Neural progenitor cell (in vitro differentiated cells): ENCODE measurements around the gene MAGI1. TPM values are rescaled to one million over a fixed set of nuclear protein-coding genes. Genes with fewer than 3 reads are reported as not detected.
"Not testable (repeated sequence)": the region's sequence is repeated elsewhere in the genome, so short reads cannot be mapped to it uniquely, and the experiment has no call there.

Source experiments
- DNase-seq: peaks from one replicate; pipeline ENCODE4 v3.0.0-alpha.2; 2016; ENCODE audit warnings: low spot score
- H2AFZ ChIP-seq: fragments of 200-600 bp; sonication (generic); replicated peaks from 2 replicates; pipeline ENCODE4 v1.6.1; 2016; ENCODE audit warnings: antibody characterized with exemption
- H3F3A ChIP-seq: fragments of 200-600 bp; sonication (generic); 2 replicates; pipeline ENCODE4 v1.6.1; 2016; ENCODE audit warnings: antibody characterized with exemption, low read depth
- H3K27ac ChIP-seq: fragments of 200-600 bp; sonication (generic); 2 replicates; pipeline ENCODE4 v1.5.1; 2016; ENCODE audit warnings: mild to moderate bottlenecking
- H3K27me3 ChIP-seq: fragments of 200-600 bp; sonication (generic); 2 replicates; pipeline ENCODE4 v1.6.1; 2016; ENCODE audit warnings: mild to moderate bottlenecking, moderate library complexity
- H3K36me3 ChIP-seq: fragments of 200-600 bp; sonication (generic); 2 replicates; pipeline ENCODE4 v1.5.1; 2016
- H3K4me1 ChIP-seq: fragments of 200-600 bp; sonication (generic); 2 replicates; pipeline ENCODE4 v1.6.1; 2016; ENCODE audit warnings: mixed run types
- H3K4me2 ChIP-seq: fragments of 200-600 bp; sonication (generic); 2 replicates; pipeline ENCODE4 v1.6.1; 2016
- H3K4me3 ChIP-seq: fragments of 200-600 bp; sonication (generic); 2 replicates; pipeline ENCODE4 v1.5.1; 2016
- H3K79me2 ChIP-seq: fragments of 200-600 bp; sonication (generic); 2 replicates; pipeline ENCODE4 v1.6.1; 2016; ENCODE audit warnings: low read depth
- H3K9ac ChIP-seq: fragments of 200-600 bp; sonication (generic); 2 replicates; pipeline ENCODE4 v1.6.1; 2016
- H3K9me3 ChIP-seq: fragments of 200-600 bp; sonication (generic); 2 replicates; pipeline ENCODE4 v1.5.1; 2016; ENCODE audit warnings: low read depth
- H4K20me1 ChIP-seq: fragments of 200-600 bp; sonication (generic); 2 replicates; pipeline ENCODE4 v1.6.1; 2016; ENCODE audit warnings: low read depth
- H3K27ac Mint-ChIP-seq: 3 replicates; pipeline ENCODE4 v1.8.0; 2021; ENCODE audit warnings: mixed read lengths
- H3K27me3 Mint-ChIP-seq: 2 replicates; pipeline ENCODE4 v1.8.0; 2022; ENCODE audit warnings: low read depth, mild to moderate bottlenecking, inconsistent platforms, moderate library complexity, mixed read lengths; ENCODE audit not compliant: insufficient read depth
- H3K36me3 Mint-ChIP-seq: 3 replicates; pipeline ENCODE4 v1.8.0; 2021; ENCODE audit warnings: mixed read lengths
- H3K4me1 Mint-ChIP-seq: 3 replicates; pipeline ENCODE4 v1.8.0; 2021; ENCODE audit warnings: mixed read lengths
- H3K4me3 Mint-ChIP-seq: 3 replicates; pipeline ENCODE4 v1.8.0; 2021; ENCODE audit warnings: mild to moderate bottlenecking, moderate library complexity, mixed read lengths
- H3K9me3 Mint-ChIP-seq: 3 replicates; pipeline ENCODE4 v1.8.0; 2020; ENCODE audit warnings: mixed read lengths
- EZH2 ChIP-seq: fragments of 200-600 bp; sonication (generic); IDR thresholded peaks from 2 replicates; pipeline ENCODE4 v1.6.1; 2017; ENCODE audit warnings: antibody characterized with exemption, mild to moderate bottlenecking, moderate library complexity
- EZH2phosphoT487 ChIP-seq: fragments of 200-600 bp; sonication (generic); IDR thresholded peaks from 2 replicates; pipeline ENCODE4 v1.6.1; 2017; ENCODE audit warnings: antibody characterized with exemption
- total RNA-seq: library from RNA; depleted of rRNA; stranded (reverse); fragments of >200 nt; gene quantifications from 2 replicates; pipeline ENCODE4 v1.2.3, GENCODE V29; 2015; ENCODE audit warnings: low replicate concordance
- TF ChIP-seq, protein P1 (sequence below): fragments of 200-600 bp; sonication (generic); IDR thresholded peaks from 2 replicates; pipeline ENCODE4 v1.5.1; 2017; ENCODE audit warnings: antibody characterized with exemption, mild to moderate bottlenecking

MAGI1 gene
- total RNA-seq, 1 donor from 2014 or later: 40.6 TPM

DNA sequence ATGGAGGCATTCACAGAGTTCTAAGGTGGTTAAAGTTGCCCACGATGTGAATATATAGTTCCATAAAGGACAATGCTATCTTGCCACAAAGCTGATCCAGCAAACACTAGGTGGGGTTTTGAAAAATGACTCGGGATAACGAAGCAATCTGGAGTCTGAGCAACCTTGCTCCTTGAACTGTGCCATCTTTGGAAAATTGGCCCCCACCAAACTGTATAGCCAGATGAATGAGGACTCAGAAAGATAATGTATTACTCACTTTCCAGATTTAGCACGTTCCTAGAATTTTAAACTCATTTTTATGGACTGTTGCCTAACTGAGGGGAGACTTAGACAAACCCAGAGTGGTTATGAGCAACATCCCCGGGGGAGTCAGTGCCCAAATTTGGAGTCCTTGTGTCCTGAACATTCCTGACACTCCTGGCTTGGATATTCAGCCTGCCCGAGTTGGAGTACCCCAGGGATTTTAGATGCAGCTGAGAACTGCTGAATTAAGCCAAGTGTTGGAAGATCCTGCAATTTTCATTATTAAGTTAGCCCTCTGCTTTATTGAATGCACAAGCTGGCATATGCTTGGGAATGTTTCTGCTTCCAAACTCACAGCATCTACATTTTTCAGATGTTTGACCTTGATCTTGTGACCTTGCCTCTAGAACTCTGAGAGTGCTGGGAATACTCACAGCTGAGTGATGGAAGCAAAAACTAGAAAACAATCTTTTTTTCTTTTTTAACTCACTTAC is 8.8 kb upstream of the MAGI1 start:
- Mint-ChIP-seq H3K9me3 (no peaks in the 10 kb centered on the region), H3K36me3 (no peaks in the 10 kb centered on the region), H3K27me3 (peaks cover 3% of the 10 kb centered on the region), H3K4me3 (no peak overlapping the region), H3K4me1 (peaks cover 7% of the 10 kb centered on the region), H3K27ac (no peak overlapping the region)
- no peaks in the 10 kb centered on the region for H3K9me3 ChIP-seq
- H3K9ac ChIP-seq: no peak overlapping the region
- H3K27ac ChIP-seq: no peak overlapping the region
- H3K4me3 ChIP-seq: no peak overlapping the region
- H3K4me2 ChIP-seq: no peak overlapping the region
- no peaks in the 10 kb centered on the region for H3F3A ChIP-seq
- no peaks in the 10 kb centered on the region for H3K36me3 ChIP-seq
- DNase-seq: no peak
- no peaks in the 10 kb centered on the region for H3K79me2 ChIP-seq
- H2AFZ ChIP-seq: no peak overlapping the region
- H3K4me1 ChIP-seq: no peaks in the 10 kb centered on the region
- no peaks in the 10 kb centered on the region for H3K27me3 ChIP-seq
- TF ChIP-seq, protein P1, sequence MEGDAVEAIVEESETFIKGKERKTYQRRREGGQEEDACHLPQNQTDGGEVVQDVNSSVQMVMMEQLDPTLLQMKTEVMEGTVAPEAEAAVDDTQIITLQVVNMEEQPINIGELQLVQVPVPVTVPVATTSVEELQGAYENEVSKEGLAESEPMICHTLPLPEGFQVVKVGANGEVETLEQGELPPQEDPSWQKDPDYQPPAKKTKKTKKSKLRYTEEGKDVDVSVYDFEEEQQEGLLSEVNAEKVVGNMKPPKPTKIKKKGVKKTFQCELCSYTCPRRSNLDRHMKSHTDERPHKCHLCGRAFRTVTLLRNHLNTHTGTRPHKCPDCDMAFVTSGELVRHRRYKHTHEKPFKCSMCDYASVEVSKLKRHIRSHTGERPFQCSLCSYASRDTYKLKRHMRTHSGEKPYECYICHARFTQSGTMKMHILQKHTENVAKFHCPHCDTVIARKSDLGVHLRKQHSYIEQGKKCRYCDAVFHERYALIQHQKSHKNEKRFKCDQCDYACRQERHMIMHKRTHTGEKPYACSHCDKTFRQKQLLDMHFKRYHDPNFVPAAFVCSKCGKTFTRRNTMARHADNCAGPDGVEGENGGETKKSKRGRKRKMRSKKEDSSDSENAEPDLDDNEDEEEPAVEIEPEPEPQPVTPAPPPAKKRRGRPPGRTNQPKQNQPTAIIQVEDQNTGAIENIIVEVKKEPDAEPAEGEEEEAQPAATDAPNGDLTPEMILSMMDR: no peak
- TF ChIP-seq EZH2: no peak
- TF ChIP-seq EZH2phosphoT487: no peak
- no peaks in the 10 kb centered on the region for H4K20me1 ChIP-seq

DNA sequence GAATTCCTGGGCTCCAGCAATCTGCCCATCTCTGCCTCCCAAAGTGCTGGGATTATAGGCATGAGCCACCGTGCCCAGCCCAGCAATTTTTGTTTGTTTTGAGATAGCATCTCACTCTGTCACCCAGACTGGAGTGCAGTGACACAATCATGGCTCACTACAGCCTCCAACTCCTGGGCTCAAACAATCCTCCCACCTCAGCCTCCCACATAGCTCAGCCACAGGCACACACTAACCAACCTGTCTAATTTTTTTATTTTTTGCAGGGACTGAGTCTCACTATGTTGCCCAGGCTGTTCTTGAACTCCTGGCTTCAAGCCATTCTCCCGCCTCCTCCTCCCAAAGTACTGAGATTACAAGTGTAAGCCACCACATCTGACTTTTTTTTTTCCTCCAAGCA is 7.6 kb upstream of the MAGI1 start:
- not testable (repeated sequence) for H3K36me3 Mint-ChIP-seq, H3K4me1 Mint-ChIP-seq, DNase-seq, H3K27me3 Mint-ChIP-seq, H3K79me2 ChIP-seq, H3K9me3 Mint-ChIP-seq, H3K4me3 Mint-ChIP-seq, H2AFZ ChIP-seq, H3K9ac ChIP-seq, H3K4me3 ChIP-seq, H3K27ac ChIP-seq, H3F3A ChIP-seq, H3K9me3 ChIP-seq, H3K4me2 ChIP-seq, H3K36me3 ChIP-seq, H3K27me3 ChIP-seq, H4K20me1 ChIP-seq, H3K4me1 ChIP-seq, H3K27ac Mint-ChIP-seq

DNA sequence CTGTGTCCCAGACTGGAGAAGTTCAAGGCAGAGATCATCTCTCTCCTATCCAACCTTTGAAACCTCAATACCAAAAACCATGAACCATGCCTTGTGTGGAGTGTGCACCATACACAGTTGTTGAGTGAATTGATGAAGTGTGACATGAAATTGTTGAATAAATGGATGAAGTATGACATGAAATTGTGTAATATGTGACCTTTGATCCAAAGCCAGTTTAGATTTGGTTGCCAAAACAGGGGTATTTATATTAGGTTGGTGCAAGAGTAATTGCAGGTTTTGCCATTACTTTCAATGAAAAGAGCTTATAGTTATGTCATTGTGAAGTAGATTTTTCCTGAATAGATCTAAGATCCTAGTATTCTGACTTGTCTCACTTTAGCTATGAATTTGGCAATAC is 3.1 kb upstream of the MAGI1 start:
- Histone ChIP-seq H3K36me3 (no peaks in the 10 kb centered on the region), H3K9ac (no peak overlapping the region), H3K9me3 (no peaks in the 10 kb centered on the region), H4K20me1 (peaks cover 4% of the 10 kb centered on the region), H3K4me2 (no peak overlapping the region), H3K4me3 (no peak overlapping the region), H3K27ac (no peak overlapping the region), H2AFZ (no peak overlapping the region), H3K4me1 (peaks cover 3% of the 10 kb centered on the region), H3K27me3 (no peaks in the 10 kb centered on the region), H3F3A (peaks cover 15% of the 10 kb centered on the region), H3K79me2 (peaks cover 15% of the 10 kb centered on the region)
- TF ChIP-seq, protein P1: no peak
- no peak for TF ChIP-seq EZH2phosphoT487
- peaks cover 7% of the 10 kb centered on the region for H3K27me3 Mint-ChIP-seq
- DNase-seq: no peak
- H3K27ac Mint-ChIP-seq: no peak overlapping the region
- peaks cover 15% of the 10 kb centered on the region for H3K4me1 Mint-ChIP-seq
- no peak overlapping the region for H3K4me3 Mint-ChIP-seq
- no peaks in the 10 kb centered on the region for H3K36me3 Mint-ChIP-seq
- H3K9me3 Mint-ChIP-seq: no peaks in the 10 kb centered on the region

DNA sequence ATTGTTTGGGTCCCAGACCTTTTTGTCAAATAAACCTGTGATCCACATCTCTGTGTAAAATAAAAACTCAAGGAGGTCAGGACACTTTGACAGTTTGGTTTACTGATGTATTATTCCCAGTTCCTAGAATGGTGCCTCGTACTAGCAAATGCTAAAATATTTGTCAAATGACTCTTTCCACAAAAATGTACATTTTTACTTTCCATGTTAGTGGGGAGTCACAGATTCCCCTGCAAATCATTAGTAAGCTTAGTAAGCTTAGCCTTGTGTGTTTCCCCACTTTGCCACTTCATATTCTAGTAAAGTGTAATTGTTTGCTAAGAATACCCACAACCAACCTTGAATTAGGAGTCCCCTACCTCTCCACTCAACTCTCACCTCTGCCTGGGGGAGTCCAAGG is 2.4 kb upstream of the MAGI1 start:
- H3K27me3 Mint-ChIP-seq: peaks cover 7% of the 10 kb centered on the region
- Histone ChIP-seq H3K4me2 (no peak overlapping the region), H3K4me3 (no peak overlapping the region), H3K4me1 (peaks cover 10% of the 10 kb centered on the region), H3K27ac (no peak overlapping the region), H4K20me1 (peaks cover 12% of the 10 kb centered on the region), H3K27me3 (no peaks in the 10 kb centered on the region), H3K36me3 (no peaks in the 10 kb centered on the region), H3F3A (peaks cover 22% of the 10 kb centered on the region), H3K79me2 (peaks cover 22% of the 10 kb centered on the region), H2AFZ (no peak overlapping the region), H3K9ac (no peak overlapping the region), H3K9me3 (no peaks in the 10 kb centered on the region)
- TF ChIP-seq EZH2 (no peak), EZH2phosphoT487 (no peak)
- TF ChIP-seq, protein P1: no peak
- H3K4me3 Mint-ChIP-seq: no peak overlapping the region
- H3K9me3 Mint-ChIP-seq: no peaks in the 10 kb centered on the region
- peaks cover 22% of the 10 kb centered on the region for H3K4me1 Mint-ChIP-seq
- no peaks in the 10 kb centered on the region for H3K36me3 Mint-ChIP-seq
- DNase-seq: no peak
- H3K27ac Mint-ChIP-seq: no peak overlapping the region
